HepG2 (cell line): ENCODE measurements around the gene STOML2. TPM values are rescaled to one million over a fixed set of nuclear protein-coding genes. Genes with fewer than 3 reads are reported as not detected.
A peak's percentile ranks its signal among the peaks of the same experiment; 100 is the strongest.

Experiments
- EEA1 ChIP-seq: sonication (generic); formaldehyde crosslinking; IDR thresholded peaks from 2 replicates; pipeline ENCODE4 v1.5.1; 2020; ENCODE audit warnings: mild to moderate bottlenecking, missing genetic modification reagents, borderline replicate concordance
- HOXA5 ChIP-seq: sonication (generic); formaldehyde crosslinking; IDR thresholded peaks from 2 replicates; pipeline ENCODE4 v1.4.0; 2020; ENCODE audit warnings: missing genetic modification reagents
- JUND ChIP-seq: sonication (generic); formaldehyde crosslinking; IDR thresholded peaks from 2 replicates; pipeline ENCODE4 v1.8.0; 2022; ENCODE audit warnings: mild to moderate bottlenecking, missing genetic modification reagents
- KAT2B ChIP-seq: fragments of 150-350 bp; IDR thresholded peaks from 2 replicates; pipeline ENCODE4 v1.6.1; 2014; ENCODE audit warnings: low read depth, low read length, borderline replicate concordance
- MZF1 ChIP-seq: sonication (generic); formaldehyde crosslinking; IDR thresholded peaks from 2 replicates; pipeline ENCODE4 v1.8.1; 2023; ENCODE audit warnings: mild to moderate bottlenecking, missing genetic modification reagents, borderline replicate concordance
- NR2F1 ChIP-seq, 2 experiments: fragments of 450-650 bp in 1 of 2; formaldehyde crosslinking in 1 of 2; IDR thresholded peaks; 2 replicates each; pipeline versions ENCODE4 v1.5.0 to v1.6.1; 2016 to 2020; ENCODE audit warnings: mild to moderate bottlenecking in 1 of 2, missing compliant biosample characterization in 1 of 2, missing genetic modification reagents in 1 of 2, moderate library complexity in 1 of 2
- POLR2AphosphoS5 ChIP-seq: IDR thresholded peaks from 2 replicates; pipeline ENCODE4 v1.6.1; 2012; ENCODE audit warnings: low read depth, low read length
- SMARCE1 ChIP-seq: fragments of 450-650 bp; IDR thresholded peaks from 2 replicates; pipeline ENCODE4 v1.6.1; 2017; ENCODE audit warnings: borderline replicate concordance
- SRF ChIP-seq: IDR thresholded peaks from 2 replicates; pipeline ENCODE4 v1.6.1; 2011; ENCODE audit warnings: mild to moderate bottlenecking, low read depth, low read length, moderate library complexity
- TBP ChIP-seq: sonication (generic); formaldehyde crosslinking; IDR thresholded peaks from 2 replicates; pipeline ENCODE4 v1.5.0; 2020; ENCODE audit warnings: missing genetic modification reagents
- ZC3H4 ChIP-seq: sonication (generic); formaldehyde crosslinking; IDR thresholded peaks from 2 replicates; pipeline ENCODE4 v1.4.0; 2020; ENCODE audit warnings: missing genetic modification reagents, borderline replicate concordance
- ZNF17 ChIP-seq: sonication (generic); formaldehyde crosslinking; IDR thresholded peaks from 2 replicates; pipeline ENCODE4 v1.5.0; 2020; ENCODE audit warnings: mild to moderate bottlenecking, missing genetic modification reagents
- ZNF326 ChIP-seq: sonication (generic); formaldehyde crosslinking; IDR thresholded peaks from 2 replicates; pipeline ENCODE4 v1.4.0; 2020; ENCODE audit warnings: missing genetic modification reagents, borderline replicate concordance
- ZNF572 ChIP-seq: sonication (generic); formaldehyde crosslinking; IDR thresholded peaks from 2 replicates; pipeline ENCODE4 v1.5.1; 2020; ENCODE audit warnings: mild to moderate bottlenecking, missing genetic modification reagents
- ZNF616 ChIP-seq: sonication (generic); formaldehyde crosslinking; IDR thresholded peaks from 2 replicates; pipeline ENCODE4 v1.5.0; 2020; ENCODE audit warnings: low read depth, mild to moderate bottlenecking, missing genetic modification reagents
- ZNF674 ChIP-seq: sonication (generic); formaldehyde crosslinking; IDR thresholded peaks from 2 replicates; pipeline ENCODE4 v1.5.0; 2020; ENCODE audit warnings: low read depth, mild to moderate bottlenecking, missing genetic modification reagents
- polyA plus RNA-seq, 8 experiments: library from polyadenylated mRNA; depleted of rRNA in 3 of 8; stranded (reverse) in 7 of 8; unstranded in 1 of 8; fragments of >200 nt; fragmentation: Illumina TruSeq in 4 of 8; extraction: Trizol in 4 of 8; gene quantifications; 2 replicates each; pipeline versions ENCODE4 v1.2.1 to v1.2.3, GENCODE V29; 2011 to 2016; ENCODE audit warnings: low read depth in 4 of 8, missing spikeins in 1 of 8, mixed read lengths in 1 of 8; ENCODE audit not compliant: insufficient read depth in 1 of 8
- total RNA-seq, 5 experiments: library from RNA; depleted of rRNA; stranded (reverse); fragments of >200 nt; fragmentation: Illumina TruSeq; extraction: Trizol; gene quantifications; 2 replicates each; pipeline ENCODE4 v1.2.3, GENCODE V29; 2016; ENCODE audit warnings: low read depth in 1 of 5
- TF ChIP-seq, protein P1 (sequence below): sonication (generic); formaldehyde crosslinking; IDR thresholded peaks from 2 replicates; pipeline ENCODE4 v1.5.0; 2020; ENCODE audit warnings: missing genetic modification reagents
- TF ChIP-seq, protein P2 (sequence below): sonication (generic); formaldehyde crosslinking; conservative IDR thresholded peaks from 2 replicates; pipeline ENCODE4 v1.8.0; 2022; ENCODE audit warnings: missing genetic modification reagents
- TF ChIP-seq, protein P3 (sequence below): sonication (generic); formaldehyde crosslinking; IDR thresholded peaks from 2 replicates; pipeline ENCODE4 v1.4.0; 2020; ENCODE audit warnings: mild to moderate bottlenecking, missing genetic modification reagents, borderline replicate concordance
- TF ChIP-seq, protein P4 (sequence below): sonication (generic); formaldehyde crosslinking; IDR thresholded peaks from 2 replicates; pipeline ENCODE4 v1.4.0; 2020; ENCODE audit warnings: missing genetic modification reagents, low read depth, mild to moderate bottlenecking, borderline replicate concordance
- TF ChIP-seq, protein P5 (sequence below): sonication (generic); formaldehyde crosslinking; IDR thresholded peaks from 2 replicates; pipeline ENCODE4 v1.4.0; 2020; ENCODE audit warnings: mild to moderate bottlenecking, missing genetic modification reagents

STOML2 gene
- total and polyA plus RNA-seq, 2 of the 13 experiments (the other 11 are each of a cell fraction or from before 2014, with no cell fraction given) = 245 to 250 TPM

DNA sequence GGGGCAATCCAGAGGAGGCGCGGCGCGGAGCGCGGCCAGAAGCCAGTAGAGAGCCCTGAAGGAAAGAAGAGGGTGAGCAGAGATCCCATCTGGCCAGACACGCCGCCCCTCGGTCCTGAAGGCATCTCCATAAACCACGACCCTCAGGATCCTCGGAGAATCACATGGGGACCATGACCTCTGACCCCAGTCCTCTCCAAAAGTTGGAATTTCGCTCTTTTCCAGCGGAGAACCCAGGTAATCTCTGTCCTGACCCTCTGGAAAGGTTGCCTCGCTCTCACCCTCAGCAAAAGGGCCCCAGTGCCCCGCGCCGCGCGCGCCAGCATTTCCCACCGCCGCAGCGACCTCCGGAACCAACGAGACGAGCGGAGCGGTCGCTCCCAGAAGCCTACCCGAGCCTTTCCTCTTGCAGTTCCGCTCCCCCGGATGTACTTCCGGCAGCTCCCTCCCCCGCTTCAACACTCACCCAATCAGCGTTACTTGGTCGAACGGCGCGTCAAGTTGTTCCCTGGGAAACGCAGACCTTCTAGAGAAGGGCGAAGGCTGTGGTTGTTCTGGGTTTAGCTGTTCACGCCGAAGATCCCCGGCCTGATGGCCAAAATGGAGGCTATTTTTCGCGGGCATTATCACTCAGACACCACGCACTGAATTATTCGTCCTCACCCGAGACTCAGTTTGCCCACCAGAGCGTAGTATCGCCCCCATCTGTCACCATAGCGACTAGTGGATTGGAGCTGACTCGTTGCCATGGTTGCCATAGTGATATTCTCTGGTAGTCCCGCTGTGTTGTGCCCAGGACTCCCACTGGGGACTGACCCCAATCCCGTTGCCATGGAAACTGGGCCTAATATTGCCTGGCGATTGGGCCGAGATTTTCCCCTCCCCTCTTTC is at the start of gene STOML2 (continued):
- 0 out of 2 replicates have a peak, but pooled peaks have one; percentile 74 for TF ChIP-seq EEA1 (CRISPR knock-in tag)
- no peak for TF ChIP-seq MZF1
- TF ChIP-seq, protein P1, sequence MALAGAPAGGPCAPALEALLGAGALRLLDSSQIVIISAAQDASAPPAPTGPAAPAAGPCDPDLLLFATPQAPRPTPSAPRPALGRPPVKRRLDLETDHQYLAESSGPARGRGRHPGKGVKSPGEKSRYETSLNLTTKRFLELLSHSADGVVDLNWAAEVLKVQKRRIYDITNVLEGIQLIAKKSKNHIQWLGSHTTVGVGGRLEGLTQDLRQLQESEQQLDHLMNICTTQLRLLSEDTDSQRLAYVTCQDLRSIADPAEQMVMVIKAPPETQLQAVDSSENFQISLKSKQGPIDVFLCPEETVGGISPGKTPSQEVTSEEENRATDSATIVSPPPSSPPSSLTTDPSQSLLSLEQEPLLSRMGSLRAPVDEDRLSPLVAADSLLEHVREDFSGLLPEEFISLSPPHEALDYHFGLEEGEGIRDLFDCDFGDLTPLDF (CRISPR knock-in tag) = peak; percentile 69; the same call in 1 of the 2 replicates
- TF ChIP-seq, protein P2, sequence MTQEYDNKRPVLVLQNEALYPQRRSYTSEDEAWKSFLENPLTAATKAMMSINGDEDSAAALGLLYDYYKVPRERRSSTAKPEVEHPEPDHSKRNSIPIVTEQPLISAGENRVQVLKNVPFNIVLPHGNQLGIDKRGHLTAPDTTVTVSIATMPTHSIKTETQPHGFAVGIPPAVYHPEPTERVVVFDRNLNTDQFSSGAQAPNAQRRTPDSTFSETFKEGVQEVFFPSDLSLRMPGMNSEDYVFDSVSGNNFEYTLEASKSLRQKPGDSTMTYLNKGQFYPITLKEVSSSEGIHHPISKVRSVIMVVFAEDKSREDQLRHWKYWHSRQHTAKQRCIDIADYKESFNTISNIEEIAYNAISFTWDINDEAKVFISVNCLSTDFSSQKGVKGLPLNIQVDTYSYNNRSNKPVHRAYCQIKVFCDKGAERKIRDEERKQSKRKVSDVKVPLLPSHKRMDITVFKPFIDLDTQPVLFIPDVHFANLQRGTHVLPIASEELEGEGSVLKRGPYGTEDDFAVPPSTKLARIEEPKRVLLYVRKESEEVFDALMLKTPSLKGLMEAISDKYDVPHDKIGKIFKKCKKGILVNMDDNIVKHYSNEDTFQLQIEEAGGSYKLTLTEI = no peak
- no peak for TF ChIP-seq ZNF616 (CRISPR knock-in tag)
- TF ChIP-seq SRF = peak; percentile 48; the same call in 1 of the 2 replicates
- TF ChIP-seq, protein P3, sequence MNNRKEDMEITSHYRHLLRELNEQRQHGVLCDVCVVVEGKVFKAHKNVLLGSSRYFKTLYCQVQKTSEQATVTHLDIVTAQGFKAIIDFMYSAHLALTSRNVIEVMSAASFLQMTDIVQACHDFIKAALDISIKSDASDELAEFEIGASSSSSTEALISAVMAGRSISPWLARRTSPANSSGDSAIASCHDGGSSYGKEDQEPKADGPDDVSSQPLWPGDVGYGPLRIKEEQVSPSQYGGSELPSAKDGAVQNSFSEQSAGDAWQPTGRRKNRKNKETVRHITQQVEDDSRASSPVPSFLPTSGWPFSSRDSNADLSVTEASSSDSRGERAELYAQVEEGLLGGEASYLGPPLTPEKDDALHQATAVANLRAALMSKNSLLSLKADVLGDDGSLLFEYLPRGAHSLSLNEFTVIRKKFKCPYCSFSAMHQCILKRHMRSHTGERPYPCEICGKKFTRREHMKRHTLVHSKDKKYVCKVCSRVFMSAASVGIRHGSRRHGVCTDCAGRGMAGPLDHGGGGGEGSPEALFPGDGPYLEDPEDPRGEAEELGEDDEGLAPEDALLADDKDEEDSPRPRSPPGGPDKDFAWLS (CRISPR knock-in tag) = no peak
- no peak for TF ChIP-seq ZNF17 (CRISPR knock-in tag)
- TF ChIP-seq, protein P4, sequence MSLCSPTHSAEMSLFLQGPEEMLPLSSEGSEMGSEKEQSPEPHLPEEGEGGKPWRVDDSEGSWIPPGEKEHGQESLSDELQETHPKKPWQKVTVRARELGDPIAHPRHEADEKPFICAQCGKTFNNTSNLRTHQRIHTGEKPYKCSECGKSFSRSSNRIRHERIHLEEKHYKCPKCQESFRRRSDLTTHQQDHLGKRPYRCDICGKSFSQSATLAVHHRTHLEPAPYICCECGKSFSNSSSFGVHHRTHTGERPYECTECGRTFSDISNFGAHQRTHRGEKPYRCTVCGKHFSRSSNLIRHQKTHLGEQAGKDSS (CRISPR knock-in tag) = no peak; the same call in 1 of the 2 replicates
- TF ChIP-seq TBP (CRISPR knock-in tag) = 0 out of 2 replicates have a peak, but pooled peaks have one; percentile 30
- no peak for TF ChIP-seq KAT2B
- TF ChIP-seq ZNF326 (CRISPR knock-in tag) = no peak
- peak; percentile 89 for TF ChIP-seq HOXA5 (CRISPR knock-in tag)
- TF ChIP-seq ZC3H4 (CRISPR knock-in tag) = no peak
- TF ChIP-seq POLR2AphosphoS5 = peak; percentile 83
- peak; percentile 59 to 88; a peak in 3 of 4 replicates for TF ChIP-seq NR2F1 (CRISPR knock-in tag; IDR thresholded peaks at IDR 0.05)
- no peak for TF ChIP-seq ZNF674 (CRISPR knock-in tag)
- no peak for TF ChIP-seq JUND
- 0 out of 2 replicates have a peak, but pooled peaks have one; percentile 75 for TF ChIP-seq ZNF572 (CRISPR knock-in tag)
- no peak for TF ChIP-seq SMARCE1
- TF ChIP-seq, protein P5, sequence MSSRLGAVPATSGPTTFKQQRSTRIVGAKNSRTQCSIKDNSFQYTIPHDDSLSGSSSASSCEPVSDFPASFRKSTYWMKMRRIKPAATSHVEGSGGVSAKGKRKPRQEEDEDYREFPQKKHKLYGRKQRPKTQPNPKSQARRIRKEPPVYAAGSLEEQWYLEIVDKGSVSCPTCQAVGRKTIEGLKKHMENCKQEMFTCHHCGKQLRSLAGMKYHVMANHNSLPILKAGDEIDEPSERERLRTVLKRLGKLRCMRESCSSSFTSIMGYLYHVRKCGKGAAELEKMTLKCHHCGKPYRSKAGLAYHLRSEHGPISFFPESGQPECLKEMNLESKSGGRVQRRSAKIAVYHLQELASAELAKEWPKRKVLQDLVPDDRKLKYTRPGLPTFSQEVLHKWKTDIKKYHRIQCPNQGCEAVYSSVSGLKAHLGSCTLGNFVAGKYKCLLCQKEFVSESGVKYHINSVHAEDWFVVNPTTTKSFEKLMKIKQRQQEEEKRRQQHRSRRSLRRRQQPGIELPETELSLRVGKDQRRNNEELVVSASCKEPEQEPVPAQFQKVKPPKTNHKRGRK (CRISPR knock-in tag) = peak; percentile 51; the same call in 1 of the 2 replicates
